Brain microvascular endothelial cell (primary cell): ENCODE data around the gene CPS1.

Experiments used
- DNase-seq: peaks from one replicate; pipeline ENCODE4 v3.0.0-alpha.2; 2020
- H3K27ac ChIP-seq: fragments of 250-450 bp; sonication (Bioruptor Pico); 2 replicates; pipeline ENCODE4 v1.5.1; 2020; ENCODE audit warnings: mild to moderate bottlenecking, moderate library complexity
- H3K27me3 ChIP-seq: fragments of 250-450 bp; sonication (Bioruptor Pico); replicated peaks from 2 replicates; pipeline ENCODE4 v1.5.1; 2020; ENCODE audit warnings: mild to moderate bottlenecking
- H3K36me3 ChIP-seq: fragments of 250-450 bp; sonication (Bioruptor Pico); replicated peaks from 2 replicates; pipeline ENCODE4 v1.5.1; 2020; ENCODE audit warnings: mild to moderate bottlenecking
- H3K4me3 ChIP-seq: 2 replicates; pipeline ENCODE4 v1.5.1; 2011; ENCODE audit warnings: low read depth, mild to moderate bottlenecking, control low read depth, low read length, moderate library complexity
- CTCF ChIP-seq: IDR thresholded peaks from 2 replicates; pipeline ENCODE4 v1.5.1; 2011; ENCODE audit warnings: low read depth, mild to moderate bottlenecking, moderate library complexity, low read length, control low read depth, inconsistent platforms; ENCODE audit errors: missing control alignments
- in situ Hi-C: cut with HindIII; loops from 2 replicates; pipeline ENCODE4 v1.10.0; 2017; ENCODE audit warnings: low sequenced_read_pairs, low pct_ligation_motif_present

The CPS1 gene

GRCh38 chr2:210534879-210535278 is 21.5 kb upstream of the CPS1 start:
- H3K27me3 ChIP-seq: no peaks in the 10 kb centered on the region
- no peaks in the 10 kb centered on the region for H3K36me3 ChIP-seq
- in situ Hi-C loops: no loop called here
- H3K27ac ChIP-seq: no peak overlapping the region
- H3K4me3 ChIP-seq: no peak overlapping the region
- TF ChIP-seq CTCF: no peak
- no peak for DNase-seq

- no peak for TF ChIP-seq CTCF
- no peak overlapping the region for H3K4me3 ChIP-seq
- no peaks in the 10 kb centered on the region for H3K36me3 ChIP-seq
- no peaks in the 10 kb centered on the region for H3K27me3 ChIP-seq
- H3K27ac ChIP-seq: no peak overlapping the region
- no peak for DNase-seq
- in situ Hi-C loops: no loop called here
These were observed 19.3 kb upstream of the CPS1 start for GRCh38 chr2:210536973-210537650.

- in situ Hi-C loops: no loop called here
- no peak for DNase-seq
- Histone ChIP-seq H3K27ac (no peak overlapping the region), H3K4me3 (no peak overlapping the region), H3K27me3 (no peaks in the 10 kb centered on the region), H3K36me3 (no peaks in the 10 kb centered on the region)
- no peak for TF ChIP-seq CTCF
These were observed 17.4 kb upstream of the CPS1 start for GRCh38 chr2:210539035-210539434.

- H3K36me3 ChIP-seq: no peaks in the 10 kb centered on the region
- in situ Hi-C loops: no loop called here
- H3K4me3 ChIP-seq: no peak overlapping the region
- DNase-seq: no peak
- no peak overlapping the region for H3K27ac ChIP-seq
- no peaks in the 10 kb centered on the region for H3K27me3 ChIP-seq
- no peak for TF ChIP-seq CTCF
These were observed 16.6 kb upstream of the CPS1 start for GRCh38 chr2:210539578-210540416.

GRCh38 chr2:210540471-210540870 is 15.9 kb upstream of the CPS1 start:
- TF ChIP-seq CTCF: no peak
- in situ Hi-C loops: no loop called here
- DNase-seq: no peak
- no peak overlapping the region for H3K4me3 ChIP-seq
- no peaks in the 10 kb centered on the region for H3K27me3 ChIP-seq
- no peak overlapping the region for H3K27ac ChIP-seq
- no peaks in the 10 kb centered on the region for H3K36me3 ChIP-seq
